HL-60/S4 treated with phorbol 12-myristate 13-acetate at 8.2 ng/mL for 4 days and 3 days (cell line): Measurements from ENCODE around the gene ORC3.
"Not testable (repeated sequence)": the region's sequence is repeated elsewhere in the genome, so short reads cannot be mapped to it uniquely, and the experiment has no call there.

Source experiments
- in situ Hi-C: fragments of 300-500 bp; cut with MboI; formaldehyde crosslinking; loops from 2 replicates; pipeline ENCODE4 v1.15.0; 2022; ENCODE audit warnings: low sequenced_read_pairs

ORC3 gene

DNA sequence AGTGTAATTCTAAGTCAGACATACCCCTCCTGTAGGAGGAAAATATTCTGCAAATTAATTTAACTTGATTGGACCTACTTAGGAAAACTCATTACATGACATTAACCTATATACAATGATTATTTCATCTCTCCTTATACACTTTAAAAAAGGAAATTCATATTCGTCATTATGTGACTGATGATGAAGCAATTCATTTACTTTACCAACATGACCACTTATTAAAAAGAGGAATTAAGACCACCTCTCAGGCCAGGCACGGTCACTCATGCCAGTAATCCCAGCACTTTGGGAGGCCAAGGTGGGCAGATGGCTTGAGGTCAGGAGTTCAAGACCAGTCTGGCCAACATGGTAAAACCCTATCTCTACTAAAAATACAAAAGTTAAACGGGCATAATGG is 100.5 kb downstream of the ORC3 start:
- in situ Hi-C loops = no loop called here

GRCh38 chr6:87692086-87692485 is 102.2 kb downstream of the ORC3 start:
- in situ Hi-C loops = no loop called here

GRCh38 chr6:87696817-87697216 is 106.9 kb downstream of the ORC3 start:
- in situ Hi-C loops = not testable (repeated sequence)

DNA sequence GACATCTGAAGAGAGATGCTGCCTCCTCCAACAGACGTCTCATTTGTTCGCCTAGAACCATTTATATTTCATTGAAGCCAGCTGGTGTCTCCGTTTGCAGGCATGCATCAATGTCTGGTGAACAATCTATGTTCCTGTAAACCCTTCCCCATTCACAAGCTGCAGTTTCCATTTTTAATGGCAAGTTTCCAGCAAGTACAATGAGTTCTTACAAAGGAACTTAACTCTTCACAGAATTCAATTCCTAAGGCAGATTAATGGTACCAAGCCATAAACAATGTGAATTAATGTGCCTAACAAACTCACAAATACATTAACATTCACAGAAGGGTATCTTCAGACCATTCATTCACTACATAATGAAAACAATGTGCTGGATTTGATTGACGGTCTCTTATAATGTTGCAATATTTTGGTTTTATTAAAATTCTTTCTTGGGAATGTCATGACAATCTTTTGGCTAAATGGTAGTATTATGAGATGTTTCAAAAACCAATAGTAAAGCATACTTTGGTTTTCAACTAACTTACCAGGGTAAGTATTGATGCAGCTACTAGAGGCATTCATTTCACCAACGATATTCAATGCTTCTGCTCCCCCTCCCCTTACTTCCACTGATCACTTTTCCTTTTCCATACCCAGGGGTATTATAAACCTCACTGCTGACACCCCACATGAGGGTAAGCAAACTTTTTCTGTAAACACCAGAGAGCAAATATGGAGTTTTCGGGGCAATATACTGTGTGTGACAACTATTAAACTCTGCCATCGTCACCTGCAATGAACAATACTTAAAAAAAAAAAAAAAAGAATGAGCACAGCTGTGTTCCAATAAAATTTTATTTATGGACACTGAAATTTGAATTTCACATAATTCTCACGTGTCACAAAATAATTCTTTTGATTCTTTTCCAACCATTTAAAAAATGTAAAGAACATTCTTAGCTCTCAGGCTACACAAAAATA is 107.9 kb downstream of the ORC3 start:
- in situ Hi-C loops = no loop called here

DNA sequence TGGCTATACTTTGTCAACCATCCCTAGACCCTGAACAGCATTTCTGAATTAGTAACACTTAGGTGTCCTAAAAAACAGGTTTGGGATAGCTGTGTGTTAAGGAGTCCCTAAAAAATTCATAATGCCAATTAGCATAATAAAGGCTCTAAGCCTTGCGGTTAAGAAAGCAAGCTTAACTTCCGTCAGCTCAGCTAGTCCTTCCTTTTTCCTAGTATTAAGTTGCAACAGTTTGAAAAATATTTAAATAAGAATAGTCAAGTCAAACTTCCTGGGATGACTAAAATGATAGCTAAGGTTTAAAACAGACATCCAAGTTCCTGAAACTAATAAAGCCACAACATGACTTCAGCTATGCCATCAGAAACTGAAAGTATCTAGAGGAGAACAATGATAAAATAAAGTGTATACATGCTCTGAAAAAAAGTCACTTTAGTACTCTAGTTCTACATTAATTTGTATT is 108.6 kb downstream of the ORC3 start:
- in situ Hi-C loops = no loop called here

DNA sequence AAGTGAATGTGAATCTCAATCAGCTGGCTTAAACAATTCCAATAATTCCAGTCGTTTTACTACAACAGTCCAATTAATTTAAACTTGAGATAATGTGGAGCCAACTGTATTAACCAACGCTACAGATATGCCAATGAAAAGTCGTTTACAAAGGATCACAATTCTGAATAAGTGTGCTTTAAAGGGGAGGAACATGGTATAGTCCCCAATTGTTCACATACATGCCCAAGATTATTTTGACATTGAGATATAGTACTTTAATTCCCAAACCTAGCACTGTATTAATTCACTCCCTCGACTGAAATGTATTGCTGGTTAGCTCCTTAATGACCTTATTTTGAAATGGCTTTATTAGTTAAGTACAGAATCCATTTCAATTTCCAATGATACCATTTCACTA is 109.6 kb downstream of the ORC3 start:
- in situ Hi-C loops = no loop called here

DNA sequence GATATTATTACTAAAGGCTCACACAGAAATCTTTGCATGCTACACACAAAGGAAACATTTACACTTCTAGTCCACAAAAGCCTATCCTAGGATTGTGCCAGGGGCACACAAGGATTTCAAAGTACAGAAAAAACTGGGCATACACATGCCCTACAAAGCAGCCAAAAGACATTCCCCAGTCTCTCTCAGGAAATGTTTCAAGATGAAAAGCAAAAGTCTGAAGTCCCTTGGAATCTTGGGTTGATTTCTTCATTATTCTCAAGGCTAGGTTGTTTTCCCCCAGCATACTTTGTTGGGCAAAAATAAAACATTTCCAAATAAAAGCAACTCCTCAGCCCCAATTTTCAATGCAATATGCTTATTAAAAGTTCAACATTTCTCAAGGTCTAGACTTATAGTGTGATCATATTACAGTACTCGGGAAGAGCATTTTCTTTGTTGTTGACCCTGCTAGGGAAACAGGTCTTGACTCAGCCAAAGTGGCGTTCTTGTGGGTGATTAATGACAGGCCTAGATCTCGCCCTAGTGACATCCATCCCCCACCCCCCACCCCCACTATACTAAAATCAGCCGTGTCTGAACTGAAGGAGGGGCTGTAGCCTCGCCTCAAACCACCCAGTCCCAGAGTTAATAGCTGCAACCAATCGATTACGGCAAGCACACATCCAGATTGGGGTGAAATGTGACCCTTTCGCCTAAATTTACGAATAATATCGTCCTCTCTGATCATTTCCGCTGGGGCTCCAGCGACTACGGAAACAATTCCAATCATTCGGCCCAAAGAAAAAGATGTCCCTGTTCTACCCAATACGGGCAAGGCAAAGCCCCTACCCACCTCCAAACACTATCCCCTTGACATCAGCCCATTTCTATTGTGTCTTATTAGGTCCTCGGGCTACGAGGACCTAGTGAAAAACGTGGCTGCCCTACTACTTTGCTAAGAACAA is 110.7 kb downstream of the ORC3 start:
- in situ Hi-C loops = no loop called here

GRCh38 chr6:87701344-87701675 is 111.4 kb downstream of the ORC3 start:
- in situ Hi-C loops = no loop called here

DNA sequence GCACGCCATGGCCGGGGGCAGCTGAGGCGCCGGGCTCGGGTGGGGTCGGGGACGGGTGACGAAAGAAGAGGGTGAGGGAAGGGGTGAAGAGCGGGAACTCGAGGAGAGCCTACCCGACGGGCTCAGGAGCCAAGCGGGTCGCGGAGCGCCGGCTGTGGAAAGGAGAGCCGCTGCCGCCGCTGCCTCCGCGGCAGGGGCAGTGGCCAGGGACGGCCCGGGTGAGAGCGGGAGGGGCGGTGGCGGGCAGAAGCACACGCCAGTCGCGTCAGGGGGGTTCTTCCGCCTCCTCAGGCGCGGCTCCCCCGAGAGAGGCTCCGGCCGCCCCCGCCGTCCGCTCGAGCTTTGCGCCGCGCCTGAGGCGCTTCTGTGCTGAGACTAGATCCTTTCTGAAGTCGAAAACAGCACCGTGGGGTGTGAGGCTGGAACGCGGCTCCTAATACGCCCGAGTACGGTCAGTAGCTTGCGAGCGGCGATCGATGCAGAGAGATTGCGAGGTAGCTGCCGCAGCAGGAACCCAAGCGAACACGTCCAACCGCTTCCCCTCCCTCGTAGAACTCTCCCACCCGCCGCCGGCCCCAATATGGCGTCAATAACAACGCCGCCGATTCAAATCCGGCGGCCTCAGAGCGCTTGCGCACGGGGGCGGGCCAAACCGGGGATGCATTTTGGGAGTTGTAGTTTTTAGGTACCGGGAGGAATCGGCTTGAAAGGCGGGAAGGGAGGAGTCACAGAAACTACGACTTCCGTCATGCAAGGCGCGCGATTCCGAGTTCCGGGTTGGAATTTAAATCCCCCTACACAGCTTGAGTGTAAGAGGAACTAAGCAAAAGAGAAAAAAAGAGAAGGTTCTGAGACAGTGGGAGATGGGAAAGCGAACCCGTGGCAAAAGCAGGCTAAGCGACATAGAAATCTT is 112.0 kb downstream of the ORC3 start, which contains the start of gene AKIRIN2:
Gene AKIRIN2 (minus strand): TSS at position 558 of the 913 bp plus-strand sequence. CDS start 549 bp downstream, at position 9.
- in situ Hi-C loops = no loop called here

DNA sequence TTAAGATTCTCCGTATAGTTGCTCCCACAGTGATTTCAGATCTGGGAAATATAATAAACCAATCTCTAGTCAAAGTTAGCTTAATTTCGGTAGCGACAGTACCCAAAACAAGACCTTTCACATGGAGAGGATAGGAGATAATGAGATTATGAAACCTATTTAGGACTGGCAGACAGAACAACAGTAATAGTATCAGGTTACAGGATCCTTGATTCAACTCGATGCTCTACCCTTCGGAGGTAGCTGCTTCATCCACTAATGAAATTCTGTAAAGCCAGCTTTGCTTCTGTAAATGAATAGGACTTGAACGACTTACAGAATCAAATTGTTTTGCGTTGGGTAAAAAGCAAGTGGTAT is 112.6 kb downstream of the ORC3 start:
- in situ Hi-C loops = no loop called here

DNA sequence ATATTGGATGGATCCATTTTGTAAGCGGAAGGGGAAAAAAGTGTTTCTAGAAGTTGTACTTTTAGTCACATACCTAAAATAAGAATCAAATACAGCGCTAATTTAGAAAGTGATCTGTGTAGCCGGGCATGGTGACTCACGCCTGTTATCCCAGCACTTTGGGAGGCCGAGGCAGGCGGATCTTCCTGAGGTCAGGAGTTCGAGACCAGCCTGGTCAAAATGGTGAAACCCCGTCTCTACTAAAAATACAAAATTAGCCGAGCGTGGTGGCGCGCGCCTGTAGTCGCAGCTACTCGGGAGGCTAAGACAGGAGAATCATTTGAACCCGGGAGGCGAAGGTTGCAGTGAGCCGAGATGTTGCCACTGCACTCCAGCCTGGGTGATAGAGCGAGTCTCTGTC is 113.1 kb downstream of the ORC3 start:
- in situ Hi-C loops = not testable (repeated sequence)

GRCh38 chr6:87705070-87705691 is 115.2 kb downstream of the ORC3 start:
- in situ Hi-C loops = no loop called here

DNA sequence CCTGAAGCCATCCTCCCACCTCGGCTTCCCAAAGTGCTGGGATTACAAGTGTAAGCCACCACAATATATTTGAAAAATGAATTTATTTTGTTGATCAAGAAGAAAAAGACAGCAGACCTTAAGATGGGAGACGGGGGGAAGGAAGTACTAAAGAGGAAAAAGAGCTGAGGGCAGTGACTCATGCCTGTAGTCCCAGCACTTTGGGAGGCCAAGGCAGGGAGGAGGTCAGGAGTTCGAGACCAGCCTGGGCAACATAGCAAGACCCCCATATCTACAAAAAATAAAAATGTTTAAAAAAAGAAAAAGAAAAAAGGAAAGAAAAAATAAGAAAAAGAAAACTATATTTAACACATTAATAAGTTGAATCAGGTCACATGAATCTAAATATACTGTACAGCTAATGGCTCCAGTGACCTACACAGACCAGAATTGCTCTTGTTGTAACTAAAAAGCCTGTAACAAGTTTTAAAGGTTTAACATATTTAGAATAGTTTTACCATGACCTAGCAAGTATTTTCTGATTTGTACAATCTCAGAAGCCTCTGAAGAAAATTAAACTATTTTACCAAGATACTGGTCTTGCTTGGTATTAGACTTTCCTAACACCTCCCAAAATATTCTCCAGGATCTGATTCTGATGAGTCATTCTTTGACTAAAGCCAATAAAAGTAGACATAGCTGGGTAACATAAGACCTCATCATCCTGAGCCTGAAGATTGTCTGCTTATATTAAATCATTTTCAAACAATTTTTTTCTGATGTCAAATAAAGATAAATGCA is 116.4 kb downstream of the ORC3 start:
- in situ Hi-C loops = no loop called here

GRCh38 chr6:87708581-87709427 is 118.9 kb downstream of the ORC3 start:
- in situ Hi-C loops = not testable (repeated sequence)

DNA sequence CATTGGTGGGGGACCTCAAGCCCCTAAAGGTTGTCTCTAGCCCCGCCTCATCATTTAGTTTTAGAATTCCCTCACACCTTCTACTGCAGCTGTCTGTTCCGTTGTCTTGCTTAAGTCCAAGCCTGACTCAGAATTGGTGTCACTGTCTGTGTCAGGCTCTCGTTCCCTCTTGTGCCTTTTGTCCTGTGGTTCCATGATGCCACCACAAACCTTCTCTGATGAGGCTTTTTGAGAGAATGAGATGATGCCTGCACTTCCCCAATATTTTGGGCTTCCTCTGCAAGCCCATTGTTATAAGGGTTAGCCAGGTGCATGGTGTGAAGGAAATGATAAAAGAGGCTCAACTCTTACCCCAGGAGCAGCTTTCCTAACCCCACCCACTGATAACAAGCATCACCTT is 120.2 kb downstream of the ORC3 start:
- in situ Hi-C loops = no loop called here

- in situ Hi-C loops = not testable (repeated sequence)
These were observed 122.8 kb downstream of the ORC3 start for GRCh38 chr6:87712713-87713112.

GRCh38 chr6:87714093-87714842 is 124.3 kb downstream of the ORC3 start:
- in situ Hi-C loops = no loop called here
